ENCODE results near the gene NUP98.

Gene NUP98

GRCh38 chr11:3738723-3739122, 58.6 kb downstream of the NUP98 start:
- in situ Hi-C loops (cut with HindIII; ENCODE audit: low sequenced_read_pairs): no loop called here

- in situ Hi-C loops (cut with HindIII; ENCODE audit: low sequenced_read_pairs): no loop called here
These were observed 59.1 kb downstream of the NUP98 start for GRCh38 chr11:3738241-3738640.

- in situ Hi-C loops (cut with HindIII; ENCODE audit: low sequenced_read_pairs): no loop called here
These were observed 59.9 kb downstream of the NUP98 start for GRCh38 chr11:3737386-3737933.

- in situ Hi-C loops (cut with HindIII; ENCODE audit: low sequenced_read_pairs): no loop called here
These were observed 60.5 kb downstream of the NUP98 start for GRCh38 chr11:3736816-3737215.

- in situ Hi-C loops (cut with HindIII; ENCODE audit: low sequenced_read_pairs): no loop called here
These were observed 61.5 kb downstream of the NUP98 start for GRCh38 chr11:3735827-3736226.

- in situ Hi-C loops (cut with HindIII; ENCODE audit: low sequenced_read_pairs): no loop called here
These were observed 64.5 kb downstream of the NUP98 start for GRCh38 chr11:3732671-3733436.

- in situ Hi-C loops (cut with HindIII; ENCODE audit: low sequenced_read_pairs): no loop called here
These were observed 74.2 kb downstream of the NUP98 start for GRCh38 chr11:3723014-3723708.

GRCh38 chr11:3722100-3722499, 75.3 kb downstream of the NUP98 start:
- in situ Hi-C loops (cut with HindIII; ENCODE audit: low sequenced_read_pairs): no loop called here

GRCh38 chr11:3720997-3721396, 76.4 kb downstream of the NUP98 start:
- in situ Hi-C loops (cut with HindIII; ENCODE audit: low sequenced_read_pairs): no loop called here

- in situ Hi-C loops (cut with HindIII; ENCODE audit: low sequenced_read_pairs): loop anchor here (10.0 kb wide), 1 partner anchor 53 kb away; no protein-coding TSS in a partner anchor
These were observed 85.1 kb downstream of the NUP98 start for GRCh38 chr11:3712274-3712673.

- in situ Hi-C loops (cut with HindIII; ENCODE audit: low sequenced_read_pairs): loop anchor here (10.0 kb wide), 1 partner anchor 54 kb away; no protein-coding TSS in a partner anchor
These were observed 86.7 kb downstream of the NUP98 start for GRCh38 chr11:3710485-3711259.

GRCh38 chr11:3709977-3710376, 87.4 kb downstream of the NUP98 start:
- in situ Hi-C loops (cut with HindIII; ENCODE audit: low sequenced_read_pairs): loop anchor here (10.0 kb wide), 1 partner anchor 55 kb away; no protein-coding TSS in a partner anchor

GRCh38 chr11:3707176-3707575, 90.2 kb downstream of the NUP98 start:
- in situ Hi-C loops (cut with HindIII; ENCODE audit: low sequenced_read_pairs): no loop called here

- in situ Hi-C loops (cut with HindIII; ENCODE audit: low sequenced_read_pairs): no loop called here
These were observed 94.0 kb downstream of the NUP98 start for GRCh38 chr11:3703383-3703782.

- in situ Hi-C loops (cut with HindIII; ENCODE audit: low sequenced_read_pairs): no loop called here
These were observed 96.4 kb downstream of the NUP98 start for GRCh38 chr11:3700910-3701309.

GRCh38 chr11:3700410-3700809, 96.9 kb downstream of the NUP98 start:
- in situ Hi-C loops (cut with HindIII; ENCODE audit: low sequenced_read_pairs): no loop called here

- in situ Hi-C loops (cut with HindIII; ENCODE audit: low sequenced_read_pairs): no loop called here
These were observed 110.6 kb downstream of the NUP98 start for GRCh38 chr11:3686751-3687150.

- in situ Hi-C loops (cut with HindIII; ENCODE audit: low sequenced_read_pairs): no loop called here
These were observed 111.4 kb downstream of the NUP98 start for GRCh38 chr11:3685923-3686322.

GRCh38 chr11:3684819-3685172, 112.6 kb downstream of the NUP98 start:
- in situ Hi-C loops (cut with HindIII; ENCODE audit: low sequenced_read_pairs): no loop called here

- in situ Hi-C loops (cut with HindIII; ENCODE audit: low sequenced_read_pairs): no loop called here
These were observed 113.1 kb downstream of the NUP98 start for GRCh38 chr11:3684129-3684818.

- in situ Hi-C loops (cut with HindIII; ENCODE audit: low sequenced_read_pairs): no loop called here
These were observed 114.3 kb downstream of the NUP98 start for GRCh38 chr11:3683039-3683438.

All from DLD1 (cell line).